Breast epithelium (tissue), 3 donors: ENCODE data around the gene GTF2IRD2.
"Not testable (repeated sequence)": the region's sequence is repeated elsewhere in the genome, so short reads cannot be mapped to it uniquely, and the experiment has no call there.

Experiments
- POLR2A ChIP-seq: fragments of 450-650 bp; IDR thresholded peaks from one replicate; pipeline ENCODE4 v1.6.1; 2016; ENCODE audit warnings: antibody characterized with exemption, mild to moderate bottlenecking, moderate library complexity
- POLR2AphosphoS5 ChIP-seq, 3 donors: sonication (generic); formaldehyde crosslinking; IDR thresholded peaks; one replicate each; pipeline ENCODE4 v1.6.1; 2017; ENCODE audit warnings: antibody characterized with exemption in 3 of 3
- TF ChIP-seq, protein P1 (sequence below), 3 donors: fragments of 450-650 bp; IDR thresholded peaks; one replicate each; pipeline ENCODE4 v1.5.1; 2016 to 2017; ENCODE audit warnings: antibody characterized with exemption in 3 of 3, mild to moderate bottlenecking in 3 of 3, moderate library complexity in 3 of 3

GRCh38 chr7:74890158-74891123 is 39.0 kb upstream of the GTF2IRD2 start:
- peak in 1 of 3 donors; percentile 27 for TF ChIP-seq POLR2AphosphoS5 (IDR thresholded peaks at IDR 0.05)
- TF ChIP-seq, protein P1, sequence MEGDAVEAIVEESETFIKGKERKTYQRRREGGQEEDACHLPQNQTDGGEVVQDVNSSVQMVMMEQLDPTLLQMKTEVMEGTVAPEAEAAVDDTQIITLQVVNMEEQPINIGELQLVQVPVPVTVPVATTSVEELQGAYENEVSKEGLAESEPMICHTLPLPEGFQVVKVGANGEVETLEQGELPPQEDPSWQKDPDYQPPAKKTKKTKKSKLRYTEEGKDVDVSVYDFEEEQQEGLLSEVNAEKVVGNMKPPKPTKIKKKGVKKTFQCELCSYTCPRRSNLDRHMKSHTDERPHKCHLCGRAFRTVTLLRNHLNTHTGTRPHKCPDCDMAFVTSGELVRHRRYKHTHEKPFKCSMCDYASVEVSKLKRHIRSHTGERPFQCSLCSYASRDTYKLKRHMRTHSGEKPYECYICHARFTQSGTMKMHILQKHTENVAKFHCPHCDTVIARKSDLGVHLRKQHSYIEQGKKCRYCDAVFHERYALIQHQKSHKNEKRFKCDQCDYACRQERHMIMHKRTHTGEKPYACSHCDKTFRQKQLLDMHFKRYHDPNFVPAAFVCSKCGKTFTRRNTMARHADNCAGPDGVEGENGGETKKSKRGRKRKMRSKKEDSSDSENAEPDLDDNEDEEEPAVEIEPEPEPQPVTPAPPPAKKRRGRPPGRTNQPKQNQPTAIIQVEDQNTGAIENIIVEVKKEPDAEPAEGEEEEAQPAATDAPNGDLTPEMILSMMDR (IDR thresholded peaks at IDR 0.05) = not testable (repeated sequence)
- TF ChIP-seq POLR2A = peak; percentile 30
